Left ventricle myocardium inferior (tissue), 1 donor: Measurements from ENCODE around the gene ST6GALNAC3. TPM values are rescaled to one million over a fixed set of nuclear protein-coding genes. Genes with fewer than 3 reads are reported as not detected.

Experiments used
- DNase-seq: peaks from one replicate; pipeline ENCODE4 v3.0.0-alpha.2; 2020
- H3K27ac ChIP-seq: fragments of 200-600 bp; replicated peaks from 2 replicates; pipeline ENCODE4 v1.8.0; 2021
- H3K27me3 ChIP-seq: fragments of 200-600 bp; 2 replicates; pipeline ENCODE4 v1.8.0; 2021; ENCODE audit warnings: low read depth
- H3K36me3 ChIP-seq: fragments of 200-600 bp; 2 replicates; pipeline ENCODE4 v1.8.0; 2021
- H3K4me1 ChIP-seq: fragments of 200-600 bp; 2 replicates; pipeline ENCODE4 v1.8.0; 2021
- H3K4me3 ChIP-seq: fragments of 200-600 bp; 2 replicates; pipeline ENCODE4 v1.8.0; 2021; ENCODE audit warnings: mild to moderate bottlenecking, moderate library complexity
- H3K9me3 ChIP-seq: fragments of 200-600 bp; replicated peaks from 2 replicates; pipeline ENCODE4 v1.8.0; 2021
- CTCF ChIP-seq: fragments of 200-600 bp; IDR thresholded peaks from 2 replicates; pipeline ENCODE4 v1.8.0; 2021; ENCODE audit warnings: antibody characterized with exemption, mild to moderate bottlenecking, borderline replicate concordance
- intact Hi-C: fragments of 100-400 bp; cut with micrococcal nuclease; formaldehyde crosslinking; loops from one replicate; pipeline ENCODE4 v1.11.0; 2022
- total RNA-seq: library from RNA; stranded (reverse); fragmentation: NEBNext Ultra II Directional; extraction: Animal tissue kit (Norgen Biotek cat#: 25700); gene quantifications from one replicate; pipeline ENCODE4 v1.2.1, GENCODE V29; 2021
- donor health status: DM: no; HTN: yes; CAD: no; lungs with severe emphysema.

Gene ST6GALNAC3
- total RNA-seq, 1 donor from 2014 or later, result 4.5 TPM

GRCh38 chr1:76274718-76275117, 200.2 kb downstream of the ST6GALNAC3 start:
- H3K36me3 ChIP-seq, result no peaks in the 10 kb centered on the region

GRCh38 chr1:76278711-76279100, 204.2 kb downstream of the ST6GALNAC3 start:
- intact Hi-C loops, result no loop called here
- Histone ChIP-seq H3K27ac (no peak overlapping the region), H3K36me3 (no peaks in the 10 kb centered on the region), H3K4me3 (no peak overlapping the region), H3K9me3 (no peaks in the 10 kb centered on the region), H3K27me3 (no peaks in the 10 kb centered on the region), H3K4me1 (peaks cover 8% of the 10 kb centered on the region)
- no peak for DNase-seq
- no peak for TF ChIP-seq CTCF

More at GRCh38 chr1:76274718-76275117, 200.2 kb downstream of the ST6GALNAC3 start:
- Histone ChIP-seq H3K27me3 (no peaks in the 10 kb centered on the region), H3K4me3 (no peak overlapping the region), H3K27ac (no peak overlapping the region), H3K9me3 (no peaks in the 10 kb centered on the region), H3K4me1 (peaks cover 6% of the 10 kb centered on the region)
- no peak for DNase-seq
- no peak for TF ChIP-seq CTCF
- intact Hi-C loops, result no loop called here

- no peaks in the 10 kb centered on the region for H3K9me3 ChIP-seq
- intact Hi-C loops, result no loop called here
- no peak overlapping the region for H3K27ac ChIP-seq
- TF ChIP-seq CTCF, result no peak
- peaks cover 8% of the 10 kb centered on the region for H3K4me1 ChIP-seq
- no peaks in the 10 kb centered on the region for H3K36me3 ChIP-seq
- H3K27me3 ChIP-seq, result no peaks in the 10 kb centered on the region
- no peak for DNase-seq
- H3K4me3 ChIP-seq, result no peak overlapping the region
Observed at GRCh38 chr1:76279101-76279748, 204.7 kb downstream of the ST6GALNAC3 start.

GRCh38 chr1:76281306-76281705, 206.8 kb downstream of the ST6GALNAC3 start:
- Histone ChIP-seq H3K4me3 (no peak overlapping the region), H3K4me1 (peaks cover 8% of the 10 kb centered on the region), H3K27me3 (no peaks in the 10 kb centered on the region), H3K9me3 (no peaks in the 10 kb centered on the region), H3K36me3 (no peaks in the 10 kb centered on the region), H3K27ac (no peak overlapping the region)
- intact Hi-C loops, result no loop called here
- DNase-seq, result no peak
- TF ChIP-seq CTCF, result no peak

GRCh38 chr1:76284842-76285241, 210.3 kb downstream of the ST6GALNAC3 start:
- H3K27ac ChIP-seq, result no peak overlapping the region
- H3K9me3 ChIP-seq, result no peaks in the 10 kb centered on the region
- H3K4me3 ChIP-seq, result no peak overlapping the region
- H3K4me1 ChIP-seq, result peaks cover 8% of the 10 kb centered on the region
- DNase-seq, result no peak
- no peaks in the 10 kb centered on the region for H3K36me3 ChIP-seq
- intact Hi-C loops, result no loop called here
- TF ChIP-seq CTCF, result no peak
- no peaks in the 10 kb centered on the region for H3K27me3 ChIP-seq
